HepG2 (cell line): ENCODE measurements around the gene CNTN2. TPM values are rescaled to one million over a fixed set of nuclear protein-coding genes. Genes with fewer than 3 reads are reported as not detected.
A peak's percentile ranks its signal among the peaks of the same experiment; 100 is the strongest.

Experiments
- CAMTA2 ChIP-seq: sonication (generic); formaldehyde crosslinking; IDR thresholded peaks from 2 replicates; pipeline ENCODE4 v1.4.0; 2020; ENCODE audit warnings: mild to moderate bottlenecking, missing genetic modification reagents, borderline replicate concordance
- DMAP1 ChIP-seq: IDR thresholded peaks from 2 replicates; pipeline ENCODE4 v1.6.1; 2016
- FOXP4 ChIP-seq: sonication (generic); formaldehyde crosslinking; IDR thresholded peaks from 2 replicates; pipeline ENCODE4 v1.4.0; 2020; ENCODE audit warnings: missing genetic modification reagents
- MTA1 ChIP-seq: sonication (generic); formaldehyde crosslinking; IDR thresholded peaks from 2 replicates; pipeline ENCODE4 v1.4.0; 2020; ENCODE audit warnings: missing genetic modification reagents, mild to moderate bottlenecking, borderline replicate concordance
- NFE2L1 ChIP-seq: sonication (generic); formaldehyde crosslinking; IDR thresholded peaks from 2 replicates; pipeline ENCODE4 v1.4.0; 2020; ENCODE audit warnings: missing genetic modification reagents, mild to moderate bottlenecking, borderline replicate concordance
- NFE2L2 ChIP-seq: fragments of 150-350 bp; IDR thresholded peaks from 2 replicates; pipeline ENCODE4 v1.6.1; 2014; ENCODE audit warnings: low read length
- SUZ12 ChIP-seq: fragments of 150-350 bp; IDR thresholded peaks from 2 replicates; pipeline ENCODE4 v1.6.1; 2014; ENCODE audit warnings: low read depth, low read length
- YEATS4 ChIP-seq: sonication (generic); formaldehyde crosslinking; IDR thresholded peaks from 2 replicates; pipeline ENCODE4 v1.4.0; 2020; ENCODE audit warnings: missing genetic modification reagents, borderline replicate concordance
- ZNF317 ChIP-seq: sonication (generic); formaldehyde crosslinking; IDR thresholded peaks from 2 replicates; pipeline ENCODE4 v1.5.0; 2020; ENCODE audit warnings: mild to moderate bottlenecking, missing genetic modification reagents
- ZNF331 ChIP-seq: sonication (generic); formaldehyde crosslinking; IDR thresholded peaks from 2 replicates; pipeline ENCODE4 v1.4.0; 2020; ENCODE audit warnings: missing genetic modification reagents
- ZNF510 ChIP-seq: sonication (generic); formaldehyde crosslinking; IDR thresholded peaks from 2 replicates; pipeline ENCODE4 v1.4.0; 2020; ENCODE audit warnings: low read depth, mild to moderate bottlenecking, missing genetic modification reagents
- ZNF572 ChIP-seq: sonication (generic); formaldehyde crosslinking; IDR thresholded peaks from 2 replicates; pipeline ENCODE4 v1.5.1; 2020; ENCODE audit warnings: mild to moderate bottlenecking, missing genetic modification reagents
- ZNF784 ChIP-seq: sonication (generic); formaldehyde crosslinking; IDR thresholded peaks from 2 replicates; pipeline ENCODE4 v1.5.1; 2020; ENCODE audit warnings: missing genetic modification reagents, mild to moderate bottlenecking, borderline replicate concordance
- ZUFSP ChIP-seq: sonication (generic); formaldehyde crosslinking; IDR thresholded peaks from 2 replicates; pipeline ENCODE4 v1.9.0; 2021; ENCODE audit warnings: missing genetic modification reagents, mild to moderate bottlenecking, borderline replicate concordance
- polyA plus RNA-seq, 8 experiments: library from polyadenylated mRNA; depleted of rRNA in 3 of 8; stranded (reverse) in 7 of 8; unstranded in 1 of 8; fragments of >200 nt; fragmentation: Illumina TruSeq in 4 of 8; extraction: Trizol in 4 of 8; gene quantifications; 2 replicates each; pipeline versions ENCODE4 v1.2.1 to v1.2.3, GENCODE V29; 2011 to 2016; ENCODE audit warnings: low read depth in 4 of 8, missing spikeins in 1 of 8, mixed read lengths in 1 of 8; ENCODE audit not compliant: insufficient read depth in 1 of 8
- total RNA-seq, 5 experiments: library from RNA; depleted of rRNA; stranded (reverse); fragments of >200 nt; fragmentation: Illumina TruSeq; extraction: Trizol; gene quantifications; 2 replicates each; pipeline ENCODE4 v1.2.3, GENCODE V29; 2016; ENCODE audit warnings: low read depth in 1 of 5
- TF ChIP-seq, protein P1 (sequence below), 2 experiments: fragments of 450-650 bp in 1 of 2; sonication (generic) in 1 of 2; formaldehyde crosslinking in 1 of 2; IDR thresholded peaks; 2 replicates each; pipeline versions ENCODE4 v1.6.1 to v1.8.0; 2016 to 2022; ENCODE audit warnings: antibody characterized with exemption in 1 of 2, mild to moderate bottlenecking in 1 of 2, missing genetic modification reagents in 1 of 2

Gene CNTN2
- total and polyA plus RNA-seq, 2 of the 13 experiments (the other 11 are each of a cell fraction or from before 2014, with no cell fraction given) = not detected

- TF ChIP-seq FOXP4 (CRISPR knock-in tag) (peak; percentile 58), NFE2L2 (peak; percentile 12; the same call in 1 of the 2 replicates), ZNF317 (CRISPR knock-in tag) (peak; percentile 54; the same call in 1 of the 2 replicates), NFE2L1 (CRISPR knock-in tag) (no peak), ZNF784 (CRISPR knock-in tag) (peak; percentile 88; the same call in 1 of the 2 replicates), MTA1 (CRISPR knock-in tag) (no peak), DMAP1 (CRISPR knock-in tag) (peak; percentile 86), YEATS4 (CRISPR knock-in tag) (peak; percentile 79; the same call in 1 of the 2 replicates), ZNF572 (no peak), ZNF331 (CRISPR knock-in tag) (peak; percentile 92), CAMTA2 (CRISPR knock-in tag) (no peak), ZUFSP (CRISPR knock-in tag) (no peak), ZNF510 (CRISPR knock-in tag) (no peak), SUZ12 (no peak)
- TF ChIP-seq, protein P1, sequence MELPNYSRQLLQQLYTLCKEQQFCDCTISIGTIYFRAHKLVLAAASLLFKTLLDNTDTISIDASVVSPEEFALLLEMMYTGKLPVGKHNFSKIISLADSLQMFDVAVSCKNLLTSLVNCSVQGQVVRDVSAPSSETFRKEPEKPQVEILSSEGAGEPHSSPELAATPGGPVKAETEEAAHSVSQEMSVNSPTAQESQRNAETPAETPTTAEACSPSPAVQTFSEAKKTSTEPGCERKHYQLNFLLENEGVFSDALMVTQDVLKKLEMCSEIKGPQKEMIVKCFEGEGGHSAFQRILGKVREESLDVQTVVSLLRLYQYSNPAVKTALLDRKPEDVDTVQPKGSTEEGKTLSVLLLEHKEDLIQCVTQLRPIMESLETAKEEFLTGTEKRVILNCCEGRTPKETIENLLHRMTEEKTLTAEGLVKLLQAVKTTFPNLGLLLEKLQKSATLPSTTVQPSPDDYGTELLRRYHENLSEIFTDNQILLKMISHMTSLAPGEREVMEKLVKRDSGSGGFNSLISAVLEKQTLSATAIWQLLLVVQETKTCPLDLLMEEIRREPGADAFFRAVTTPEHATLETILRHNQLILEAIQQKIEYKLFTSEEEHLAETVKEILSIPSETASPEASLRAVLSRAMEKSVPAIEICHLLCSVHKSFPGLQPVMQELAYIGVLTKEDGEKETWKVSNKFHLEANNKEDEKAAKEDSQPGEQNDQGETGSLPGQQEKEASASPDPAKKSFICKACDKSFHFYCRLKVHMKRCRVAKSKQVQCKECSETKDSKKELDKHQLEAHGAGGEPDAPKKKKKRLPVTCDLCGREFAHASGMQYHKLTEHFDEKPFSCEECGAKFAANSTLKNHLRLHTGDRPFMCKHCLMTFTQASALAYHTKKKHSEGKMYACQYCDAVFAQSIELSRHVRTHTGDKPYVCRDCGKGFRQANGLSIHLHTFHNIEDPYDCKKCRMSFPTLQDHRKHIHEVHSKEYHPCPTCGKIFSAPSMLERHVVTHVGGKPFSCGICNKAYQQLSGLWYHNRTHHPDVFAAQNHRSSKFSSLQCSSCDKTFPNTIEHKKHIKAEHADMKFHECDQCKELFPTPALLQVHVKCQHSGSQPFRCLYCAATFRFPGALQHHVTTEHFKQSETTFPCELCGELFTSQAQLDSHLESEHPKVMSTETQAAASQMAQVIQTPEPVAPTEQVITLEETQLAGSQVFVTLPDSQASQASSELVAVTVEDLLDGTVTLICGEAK (IDR thresholded peaks at IDR 0.05) = peak; percentile 76
- TF ChIP-seq, protein P1 (CRISPR knock-in tag; IDR thresholded peaks at IDR 0.05) = peak; percentile 89
Observed at GRCh38 chr1:205121660-205122488, 78.9 kb downstream of the CNTN2 start, which contains the start of gene RBBP5 (continued).
